GM18505 (cell line): Measurements from ENCODE around the gene VPS37C.

ENCODE experiments used
- ATAC-seq: cut with Tn5 transposase; IDR thresholded peaks from one replicate; pipeline ENCODE4 v1.9.1; 2021; ENCODE audit not compliant: unreplicated experiment
- POLR2A ChIP-seq: IDR thresholded peaks from 4 replicates; pipeline ENCODE4 v1.6.1; 2011; ENCODE audit warnings: borderline replicate concordance; ENCODE audit not compliant: insufficient read depth, insufficient read length; ENCODE audit errors: extremely low read depth

VPS37C gene

GRCh38 chr11:61141601-61142028 lies 19.6 kb downstream of the VPS37C start:
- no peak for TF ChIP-seq POLR2A
- no peak for ATAC-seq

GRCh38 chr11:61140416-61140815 lies 20.8 kb downstream of the VPS37C start:
- ATAC-seq = no peak
- TF ChIP-seq POLR2A = no peak

- ATAC-seq = no peak
- TF ChIP-seq POLR2A = no peak
Observed at GRCh38 chr11:61139387-61139786, 21.8 kb downstream of the VPS37C start.

GRCh38 chr11:61138935-61139334 lies 22.3 kb downstream of the VPS37C start:
- no peak for TF ChIP-seq POLR2A
- ATAC-seq = no peak

- no peak for TF ChIP-seq POLR2A
- no peak for ATAC-seq
Observed at GRCh38 chr11:61134801-61135257, 26.4 kb downstream of the VPS37C start.

GRCh38 chr11:61133956-61134662 lies 27.1 kb downstream of the VPS37C start:
- no peak for TF ChIP-seq POLR2A
- ATAC-seq = no peak

GRCh38 chr11:61133145-61133544 lies 28.1 kb downstream of the VPS37C start:
- no peak for ATAC-seq
- no peak for TF ChIP-seq POLR2A

- no peak for TF ChIP-seq POLR2A
- no peak for ATAC-seq
Observed at GRCh38 chr11:61132646-61133045, 28.6 kb downstream of the VPS37C start.

GRCh38 chr11:61131998-61132555 lies 29.1 kb downstream of the VPS37C start:
- TF ChIP-seq POLR2A = no peak
- ATAC-seq = no peak

GRCh38 chr11:61131586-61131985 lies 29.6 kb downstream of the VPS37C start:
- TF ChIP-seq POLR2A = no peak
- no peak for ATAC-seq

- TF ChIP-seq POLR2A = no peak
- ATAC-seq = no peak
Observed at GRCh38 chr11:61131186-61131585, 30.0 kb downstream of the VPS37C start.

GRCh38 chr11:61129639-61130523 lies 31.3 kb downstream of the VPS37C start:
- peak; percentile 83 for ATAC-seq

GRCh38 chr11:61128947-61129638 lies 32.1 kb downstream of the VPS37C start:
- TF ChIP-seq POLR2A = no peak
- ATAC-seq = no peak

More at GRCh38 chr11:61129639-61130523, 31.3 kb downstream of the VPS37C start:
- peak; percentile 15 for TF ChIP-seq POLR2A

GRCh38 chr11:61127991-61128390 lies 33.2 kb downstream of the VPS37C start:
- TF ChIP-seq POLR2A = no peak
- no peak for ATAC-seq

GRCh38 chr11:61126256-61126655 lies 35.0 kb downstream of the VPS37C start:
- ATAC-seq = no peak
- no peak for TF ChIP-seq POLR2A
